Colon (tissue), 2 donors: ENCODE measurements around the gene SCUBE1.

Experiments used
- FAIRE-seq: peaks from 2 replicates; lab custom pipeline; 2012; peaks lifted over from hg19 to GRCh38; lab: Jason Lieb, UNC
- donor health status: control.
- donor health status: control.

Gene SCUBE1

GRCh38 chr22:43236411-43237166 lies 106.6 kb downstream of the SCUBE1 start:
- no peak for FAIRE-seq

GRCh38 chr22:43235445-43236409 lies 107.4 kb downstream of the SCUBE1 start:
- no peak for FAIRE-seq

- no peak for FAIRE-seq
Measured at GRCh38 chr22:43234264-43234988, 108.7 kb downstream of the SCUBE1 start.

- no peak for FAIRE-seq
Measured at GRCh38 chr22:43233529-43233928, 109.6 kb downstream of the SCUBE1 start.

- FAIRE-seq, result no peak
Measured at GRCh38 chr22:43232445-43232844, 110.7 kb downstream of the SCUBE1 start.

GRCh38 chr22:43231724-43232034 lies 111.5 kb downstream of the SCUBE1 start:
- no peak for FAIRE-seq

GRCh38 chr22:43230971-43231723 lies 112.0 kb downstream of the SCUBE1 start:
- FAIRE-seq, result no peak

GRCh38 chr22:43230571-43230970 lies 112.6 kb downstream of the SCUBE1 start:
- FAIRE-seq, result no peak

GRCh38 chr22:43228863-43229262 lies 114.3 kb downstream of the SCUBE1 start:
- no peak for FAIRE-seq

- FAIRE-seq, result no peak
Measured at GRCh38 chr22:43228330-43228729, 114.8 kb downstream of the SCUBE1 start.

- FAIRE-seq, result no peak
Measured at GRCh38 chr22:43227239-43227630, 115.9 kb downstream of the SCUBE1 start.

- no peak for FAIRE-seq
Measured at GRCh38 chr22:43226377-43227238, 116.6 kb downstream of the SCUBE1 start.

- FAIRE-seq, result no peak
Measured at GRCh38 chr22:43225609-43226008, 117.6 kb downstream of the SCUBE1 start.

GRCh38 chr22:43222987-43223386 lies 120.2 kb downstream of the SCUBE1 start:
- FAIRE-seq, result no peak

- FAIRE-seq, result no peak
Measured at GRCh38 chr22:43222262-43222661, 120.9 kb downstream of the SCUBE1 start.

GRCh38 chr22:43220625-43221380 lies 122.4 kb downstream of the SCUBE1 start:
- no peak for FAIRE-seq

- FAIRE-seq, result no peak
Measured at GRCh38 chr22:43218786-43219185, 124.4 kb downstream of the SCUBE1 start.

GRCh38 chr22:43217285-43218030 lies 125.7 kb downstream of the SCUBE1 start:
- FAIRE-seq, result no peak

GRCh38 chr22:43216738-43217137 lies 126.4 kb downstream of the SCUBE1 start:
- no peak for FAIRE-seq
